HG03571 (cell line): Measurements from ENCODE around the gene CFAP45.

Experiments
- ATAC-seq: cut with Tn5 transposase; IDR thresholded peaks from one replicate; pipeline ENCODE4 v1.9.1; 2021; ENCODE audit not compliant: unreplicated experiment

CFAP45 gene, protein sequence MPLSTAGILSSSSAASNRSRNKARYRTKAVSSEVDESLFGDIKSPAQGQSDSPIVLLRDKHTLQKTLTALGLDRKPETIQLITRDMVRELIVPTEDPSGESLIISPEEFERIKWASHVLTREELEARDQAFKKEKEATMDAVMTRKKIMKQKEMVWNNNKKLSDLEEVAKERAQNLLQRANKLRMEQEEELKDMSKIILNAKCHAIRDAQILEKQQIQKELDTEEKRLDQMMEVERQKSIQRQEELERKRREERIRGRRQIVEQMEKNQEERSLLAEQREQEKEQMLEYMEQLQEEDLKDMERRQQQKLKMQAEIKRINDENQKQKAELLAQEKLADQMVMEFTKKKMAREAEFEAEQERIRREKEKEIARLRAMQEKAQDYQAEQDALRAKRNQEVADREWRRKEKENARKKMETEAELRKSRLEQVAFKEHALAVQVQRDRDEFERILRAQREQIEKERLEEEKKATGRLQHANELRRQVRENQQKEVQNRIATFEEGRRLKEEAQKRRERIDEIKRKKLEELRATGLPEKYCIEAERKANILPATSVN

GRCh38 chr1:159900086-159900680 is at the start of gene CFAP45:
Gene CFAP45, minus strand, starts transcription at chr1:159900165. Its CDS starts 67 bp downstream, at chr1:159900098.
- no peak for ATAC-seq

DNA sequence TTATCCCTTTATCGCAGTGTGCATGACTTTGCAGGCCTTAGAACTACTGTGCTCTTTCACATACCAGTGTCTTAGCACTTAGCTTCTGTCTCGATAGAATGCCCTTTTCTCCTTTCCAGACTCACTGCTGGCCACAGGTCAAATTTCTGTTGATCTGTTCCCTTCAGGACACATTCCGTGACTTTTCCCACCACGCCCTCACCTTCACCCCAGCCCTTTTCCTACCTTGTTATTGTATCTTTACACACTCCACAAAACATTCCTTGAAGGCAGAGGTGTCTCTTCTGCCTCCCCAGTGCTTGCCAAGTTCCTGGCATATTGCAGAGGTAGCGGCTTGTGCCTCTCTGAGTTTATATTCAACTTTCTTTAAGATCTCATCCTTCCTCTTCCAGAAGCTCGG is 49.2 kb upstream of the CFAP45 start:
- ATAC-seq, result no peak

- no peak for ATAC-seq
Measured at GRCh38 chr1:159947942-159948341, 48.0 kb upstream of the CFAP45 start.

GRCh38 chr1:159946242-159947187 is 46.5 kb upstream of the CFAP45 start:
- no peak for ATAC-seq

- ATAC-seq, result no peak
Measured at GRCh38 chr1:159945483-159946241, 45.7 kb upstream of the CFAP45 start, which contains the start of gene IGSF9. Gene IGSF9, minus strand, starts transcription at chr1:159945613. Its CDS starts 2,159 bp downstream, at chr1:159943454.

GRCh38 chr1:159944623-159945455 is 44.9 kb upstream of the CFAP45 start:
- no peak for ATAC-seq

- ATAC-seq, result no peak
Measured at GRCh38 chr1:159943908-159944622, 44.1 kb upstream of the CFAP45 start.

DNA sequence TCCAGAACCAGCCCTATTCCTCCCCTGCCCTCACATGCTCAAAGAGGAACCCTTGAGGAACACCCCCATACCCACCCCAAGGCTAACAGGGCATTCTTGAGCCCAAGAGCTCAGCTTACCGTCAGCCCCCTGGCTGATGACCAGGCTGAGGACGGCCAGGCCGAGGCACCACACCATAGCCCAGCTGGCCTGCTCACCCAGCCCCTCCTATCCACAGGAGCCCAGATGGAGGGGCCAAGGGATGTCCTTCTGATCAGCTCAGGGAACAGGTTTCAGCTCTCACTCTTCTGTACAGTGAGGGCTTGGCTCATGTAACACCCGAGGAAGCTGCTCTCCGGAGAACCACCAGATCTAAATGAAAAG is 43.3 kb upstream of the CFAP45 start:
- ATAC-seq, result no peak

DNA sequence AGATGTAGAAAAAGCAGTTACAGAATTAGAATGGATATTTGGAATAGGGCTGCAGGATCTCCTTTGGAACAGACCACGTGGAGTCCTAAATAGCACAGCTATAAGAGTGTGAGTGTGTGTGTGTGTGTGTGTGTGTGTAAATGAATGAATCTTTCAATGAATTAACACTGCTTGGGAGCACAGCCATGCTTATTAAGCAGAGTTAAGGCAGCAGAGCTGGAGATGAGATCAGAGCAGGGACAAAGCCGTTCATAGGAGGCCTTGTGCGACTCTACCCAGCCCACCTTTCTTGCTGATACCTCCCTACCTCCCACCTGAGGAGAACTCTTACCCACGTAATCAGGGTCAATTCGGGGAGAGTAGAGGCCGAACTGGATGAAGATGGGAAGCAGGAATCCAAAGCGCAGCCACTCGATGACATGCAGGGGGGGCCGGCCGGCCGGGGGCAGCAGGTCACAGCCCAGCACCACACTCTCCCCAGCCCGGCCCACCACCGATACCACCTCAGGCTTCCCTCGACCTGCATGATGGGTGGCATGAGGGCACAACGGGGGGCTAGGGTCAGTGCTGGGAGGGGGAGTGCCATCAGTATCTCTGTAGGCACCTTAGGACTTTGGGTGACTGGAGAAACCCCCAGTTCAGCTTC is 42.8 kb upstream of the CFAP45 start:
- ATAC-seq, result no peak

DNA sequence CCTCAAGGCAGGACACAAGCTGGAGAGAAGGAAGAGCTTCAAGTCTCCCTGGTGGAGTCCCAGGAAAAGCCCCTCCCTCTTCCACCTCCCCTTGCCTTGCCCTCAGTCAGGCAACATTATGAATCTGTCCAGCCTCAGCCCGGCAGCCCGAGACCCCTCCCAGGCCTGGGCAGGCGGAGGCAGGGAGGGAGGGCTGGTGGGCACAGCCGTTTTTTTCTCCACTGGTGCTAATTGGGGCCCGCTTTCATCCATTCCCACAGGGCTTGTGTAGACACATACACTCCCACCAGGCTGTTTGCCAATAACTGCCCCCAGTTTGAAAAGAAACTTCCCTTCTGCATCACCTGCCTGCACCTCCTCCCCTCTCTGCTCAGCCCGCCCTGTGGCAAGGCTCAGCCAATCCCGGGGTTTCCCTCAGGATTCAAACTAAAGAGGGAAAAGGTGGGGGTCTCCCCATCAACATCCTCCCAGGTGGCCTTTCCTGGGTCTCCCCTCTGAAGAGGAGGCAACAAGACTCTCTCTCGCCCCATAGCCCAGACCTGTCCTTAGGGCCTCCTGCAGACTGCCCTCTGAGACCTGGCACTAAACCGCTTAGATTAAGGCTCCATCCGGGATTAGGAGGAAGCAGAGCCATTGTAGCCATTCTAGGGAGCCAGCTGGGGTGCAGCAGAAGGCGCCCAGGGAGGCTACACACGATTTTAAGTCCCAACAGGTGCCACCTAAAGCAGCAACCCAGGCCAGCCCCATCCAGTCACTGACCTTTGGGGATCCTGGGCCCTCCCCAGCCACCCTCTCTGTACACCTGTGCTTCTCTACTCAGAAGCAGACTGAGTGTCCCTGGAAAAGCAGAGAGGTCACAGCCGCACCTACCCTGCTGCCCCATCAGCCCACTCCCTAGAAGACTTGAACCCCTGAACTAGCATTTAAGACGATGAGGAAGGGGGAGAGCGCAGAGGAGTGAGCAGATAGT is 41.9 kb upstream of the CFAP45 start:
- no peak for ATAC-seq

- ATAC-seq, result no peak
Measured at GRCh38 chr1:159941141-159941540, 41.2 kb upstream of the CFAP45 start.

DNA sequence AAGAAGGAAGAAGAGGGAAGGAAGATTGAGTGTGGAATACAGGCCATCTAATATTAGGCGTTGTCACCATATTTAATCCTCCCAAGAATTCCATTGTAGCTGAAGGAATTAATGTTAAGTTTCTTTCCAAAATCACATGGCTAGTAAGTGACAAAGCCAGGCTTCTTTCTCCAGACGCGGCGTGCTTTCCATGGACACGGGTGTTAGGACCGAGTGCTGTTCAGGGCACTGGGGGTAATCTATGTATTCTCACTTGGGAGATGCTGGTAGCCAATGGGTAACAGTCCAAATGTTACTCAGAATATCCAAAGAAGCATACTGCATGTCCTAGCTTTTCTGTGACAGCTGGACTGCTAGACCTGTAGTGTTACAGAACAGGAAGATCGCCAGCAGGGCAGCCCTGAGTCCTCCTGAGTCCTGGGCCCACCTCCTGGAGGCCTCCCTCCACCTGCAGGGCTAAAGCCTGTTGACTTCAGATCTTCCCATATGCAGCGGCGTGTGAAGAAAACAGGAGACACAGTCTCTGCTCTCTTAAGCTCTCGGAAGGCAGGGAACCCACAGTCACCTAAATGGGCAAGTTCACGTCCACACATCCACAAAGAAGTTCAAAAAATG is 40.1 kb upstream of the CFAP45 start:
- ATAC-seq, result no peak

GRCh38 chr1:159939678-159940002 is 39.7 kb upstream of the CFAP45 start:
- ATAC-seq, result no peak

DNA sequence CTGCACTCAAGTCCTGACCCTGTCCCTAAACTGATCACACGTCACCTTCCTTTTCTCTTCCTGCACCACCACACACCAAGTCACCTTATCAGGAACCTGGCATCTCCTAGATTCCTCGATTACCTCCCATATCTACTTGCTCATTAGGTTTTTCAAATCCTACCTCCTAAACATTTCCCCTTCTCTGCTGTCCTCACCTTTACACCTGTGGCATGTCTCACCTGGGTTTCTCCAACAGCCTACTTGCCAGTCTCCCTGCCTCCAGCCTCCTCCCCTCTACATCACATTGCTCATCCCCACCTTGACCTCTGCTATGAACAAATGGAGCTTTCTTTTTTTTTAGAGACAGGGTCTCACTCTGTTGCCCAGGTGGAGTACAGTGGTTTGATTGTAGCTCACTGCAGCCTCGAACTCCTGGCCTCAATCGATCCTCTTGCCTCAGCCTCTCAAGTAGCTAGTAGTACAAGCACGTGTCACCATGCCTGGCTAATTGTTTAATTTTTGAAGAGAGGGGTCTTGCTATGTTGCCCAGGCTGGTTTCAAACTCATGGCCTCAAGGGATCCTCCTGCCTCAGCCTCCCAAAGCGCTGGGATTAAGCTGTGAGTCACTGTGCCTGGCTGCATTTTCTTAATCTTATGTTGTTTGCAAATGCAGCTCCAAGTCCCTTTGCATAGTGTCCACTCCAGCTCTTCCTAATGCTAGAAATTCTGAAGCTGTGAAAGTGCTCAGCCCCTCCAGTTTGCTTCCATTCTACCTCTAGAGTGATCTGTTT is 39.1 kb upstream of the CFAP45 start:
- ATAC-seq, result no peak

DNA sequence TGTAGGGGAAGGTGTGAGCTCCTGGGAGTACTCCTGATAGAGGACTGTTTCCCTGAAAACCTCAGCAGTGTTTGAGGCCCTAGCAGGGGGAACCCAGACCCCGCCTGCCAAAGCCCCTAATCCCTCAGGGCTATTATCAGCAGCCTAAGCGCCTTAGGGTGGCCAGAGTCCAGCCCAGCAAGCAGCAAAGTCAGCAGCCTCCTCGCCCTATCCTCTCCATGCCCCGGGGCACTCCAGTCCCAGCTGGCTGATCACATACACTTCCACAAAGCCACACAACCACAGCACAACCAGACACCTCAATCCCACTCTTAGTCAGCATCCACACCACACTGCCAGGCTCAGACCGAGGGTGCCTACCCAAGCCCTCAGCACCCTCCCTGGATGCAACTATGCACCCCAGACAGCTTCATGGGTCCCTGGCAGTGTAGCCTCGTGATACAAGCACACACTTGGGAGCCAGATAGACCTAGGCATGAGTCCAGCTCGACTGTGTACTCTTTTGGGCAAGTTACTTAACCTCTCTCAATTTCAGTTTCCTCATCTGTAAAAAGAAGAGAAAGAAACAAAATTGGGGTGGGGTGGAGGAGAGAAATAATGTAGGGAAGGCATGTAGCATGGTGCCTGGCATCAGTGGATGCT is 38.4 kb upstream of the CFAP45 start:
- no peak for ATAC-seq
